BE2C (cell line): Measurements from ENCODE around the gene GDPD5.

Source experiments
- DNase-seq: peaks from one replicate; pipeline ENCODE4 v3.0.0-alpha.2; 2020
- H3K27me3 ChIP-seq: fragments of 250-450 bp; sonication (Bioruptor Pico); 2 replicates; pipeline ENCODE4 v1.5.1; 2020; ENCODE audit warnings: mild to moderate bottlenecking
- H3K36me3 ChIP-seq: fragments of 250-450 bp; sonication (Bioruptor Pico); 2 replicates; pipeline ENCODE4 v1.5.1; 2020; ENCODE audit warnings: mild to moderate bottlenecking
- H3K4me1 ChIP-seq: fragments of 250-450 bp; sonication (Bioruptor Pico); 2 replicates; pipeline ENCODE4 v1.5.1; 2020
- H3K4me3 ChIP-seq: 2 replicates; pipeline ENCODE4 v1.5.1; 2011; ENCODE audit warnings: low read depth, low read length
- H3K9me3 ChIP-seq: fragments of 250-450 bp; sonication (Bioruptor Pico); 2 replicates; pipeline ENCODE4 v1.5.1; 2020
- CTCF ChIP-seq: IDR thresholded peaks from 2 replicates; pipeline ENCODE4 v1.5.1; 2012; ENCODE audit warnings: mild to moderate bottlenecking, low read depth, low read length

Gene GDPD5

GRCh38 chr11:75568616-75569219, 43.0 kb upstream of the GDPD5 start:
- Histone ChIP-seq H3K4me1 (no peaks in the 10 kb centered on the region), H3K36me3 (peaks cover 18% of the 10 kb centered on the region)

GRCh38 chr11:75567971-75568370, 42.2 kb upstream of the GDPD5 start:
- no peak overlapping the region for H3K4me3 ChIP-seq
- peaks cover 1% of the 10 kb centered on the region; the same call in 1 of the 2 replicates for H3K4me1 ChIP-seq
- no peak for DNase-seq
- no peaks in the 10 kb centered on the region for H3K27me3 ChIP-seq
- no peak for TF ChIP-seq CTCF
- H3K9me3 ChIP-seq, result no peaks in the 10 kb centered on the region
- H3K36me3 ChIP-seq, result peaks cover 18% of the 10 kb centered on the region

More at GRCh38 chr11:75568616-75569219, 43.0 kb upstream of the GDPD5 start:
- Histone ChIP-seq H3K9me3 (no peaks in the 10 kb centered on the region), H3K4me3 (no peak overlapping the region), H3K27me3 (no peaks in the 10 kb centered on the region)
- TF ChIP-seq CTCF, result no peak
- DNase-seq, result no peak

GRCh38 chr11:75566763-75567279, 41.1 kb upstream of the GDPD5 start:
- H3K36me3 ChIP-seq, result peaks cover 18% of the 10 kb centered on the region
- no peak for TF ChIP-seq CTCF
- no peaks in the 10 kb centered on the region for H3K27me3 ChIP-seq
- DNase-seq, result no peak
- peaks cover 3% of the 10 kb centered on the region; the same call in 1 of the 2 replicates for H3K4me1 ChIP-seq
- H3K9me3 ChIP-seq, result no peaks in the 10 kb centered on the region
- H3K4me3 ChIP-seq, result no peak overlapping the region

- no peak for DNase-seq
- Histone ChIP-seq H3K27me3 (no peaks in the 10 kb centered on the region), H3K9me3 (no peaks in the 10 kb centered on the region), H3K4me3 (no peak overlapping the region), H3K36me3 (peaks cover 15% of the 10 kb centered on the region), H3K4me1 (peaks cover 3% of the 10 kb centered on the region; the same call in 1 of the 2 replicates)
- TF ChIP-seq CTCF, result no peak
Measured at GRCh38 chr11:75565916-75566762, 40.4 kb upstream of the GDPD5 start.

- H3K36me3 ChIP-seq, result peaks cover 15% of the 10 kb centered on the region
- H3K4me3 ChIP-seq, result no peak overlapping the region
- TF ChIP-seq CTCF, result no peak
- no peaks in the 10 kb centered on the region for H3K9me3 ChIP-seq
- H3K4me1 ChIP-seq, result peaks cover 3% of the 10 kb centered on the region; the same call in 1 of the 2 replicates
- DNase-seq, result no peak
- no peaks in the 10 kb centered on the region for H3K27me3 ChIP-seq
Measured at GRCh38 chr11:75565221-75565814, 39.6 kb upstream of the GDPD5 start.
